Measurements from ENCODE around the gene PPP1CA.
A peak's percentile ranks its signal among the peaks of the same experiment; 100 is the strongest.

PPP1CA gene

GRCh38 chr11:67392183-67392715, 9.4 kb downstream of the PPP1CA start:
- DNase-seq (ENCODE audit: low read depth): no peak
- H3K4me3 ChIP-seq (ENCODE audit: low read length): peak overlapping the region; percentile 62
- TF ChIP-seq, protein P1, sequence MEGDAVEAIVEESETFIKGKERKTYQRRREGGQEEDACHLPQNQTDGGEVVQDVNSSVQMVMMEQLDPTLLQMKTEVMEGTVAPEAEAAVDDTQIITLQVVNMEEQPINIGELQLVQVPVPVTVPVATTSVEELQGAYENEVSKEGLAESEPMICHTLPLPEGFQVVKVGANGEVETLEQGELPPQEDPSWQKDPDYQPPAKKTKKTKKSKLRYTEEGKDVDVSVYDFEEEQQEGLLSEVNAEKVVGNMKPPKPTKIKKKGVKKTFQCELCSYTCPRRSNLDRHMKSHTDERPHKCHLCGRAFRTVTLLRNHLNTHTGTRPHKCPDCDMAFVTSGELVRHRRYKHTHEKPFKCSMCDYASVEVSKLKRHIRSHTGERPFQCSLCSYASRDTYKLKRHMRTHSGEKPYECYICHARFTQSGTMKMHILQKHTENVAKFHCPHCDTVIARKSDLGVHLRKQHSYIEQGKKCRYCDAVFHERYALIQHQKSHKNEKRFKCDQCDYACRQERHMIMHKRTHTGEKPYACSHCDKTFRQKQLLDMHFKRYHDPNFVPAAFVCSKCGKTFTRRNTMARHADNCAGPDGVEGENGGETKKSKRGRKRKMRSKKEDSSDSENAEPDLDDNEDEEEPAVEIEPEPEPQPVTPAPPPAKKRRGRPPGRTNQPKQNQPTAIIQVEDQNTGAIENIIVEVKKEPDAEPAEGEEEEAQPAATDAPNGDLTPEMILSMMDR (conservative IDR thresholded peaks at IDR 0.05; ENCODE audit: low read depth, low read length): no peak

DNA sequence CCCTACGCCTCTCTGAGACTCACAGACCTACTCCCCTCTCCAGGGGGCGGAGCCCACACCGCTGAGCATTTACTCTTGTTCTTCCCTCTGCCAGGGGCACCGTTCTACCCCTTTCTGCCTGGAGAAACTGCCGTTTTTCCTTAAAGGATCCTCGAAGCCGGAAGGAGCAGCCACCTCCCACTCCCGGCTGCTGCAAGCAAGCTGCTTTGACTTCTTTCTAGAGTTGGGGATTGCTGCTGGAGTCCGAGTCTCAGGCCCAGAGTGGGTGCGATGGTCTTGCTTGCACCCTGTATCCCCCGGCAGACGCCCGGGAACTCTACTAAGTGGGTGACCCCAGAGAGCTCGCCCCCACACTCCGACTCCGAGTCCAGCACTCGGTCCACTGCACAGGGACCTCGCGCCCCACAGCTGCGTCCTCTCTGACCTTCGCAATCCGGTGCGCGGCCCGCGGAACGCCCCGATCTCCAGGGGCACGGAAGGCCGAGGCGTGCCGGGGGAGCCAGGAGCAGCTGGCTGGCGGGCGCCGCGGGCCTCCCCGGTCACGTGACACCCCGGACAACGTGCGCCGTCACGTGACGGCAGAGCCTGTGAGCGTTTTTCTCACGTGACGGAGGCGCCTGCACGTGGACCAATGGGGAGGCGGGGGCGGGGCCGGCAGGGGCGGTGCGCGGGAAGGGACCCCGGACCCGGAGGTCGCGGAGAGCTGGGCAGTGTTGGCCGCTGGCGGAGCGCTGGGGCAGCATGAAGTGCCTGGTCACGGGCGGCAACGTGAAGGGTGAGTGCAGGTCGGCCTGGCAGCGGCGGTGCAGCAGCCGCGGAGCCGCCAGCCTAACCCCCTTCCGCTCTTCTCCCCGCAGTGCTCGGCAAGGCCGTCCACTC, 10.1 kb downstream of the PPP1CA start, which contains the start of gene RAD9A:
RAD9A (plus strand) TSS at position 683 of the 879 bp plus-strand sequence; CDS start at position 742, 59 bp downstream.
- DNase-seq (ENCODE audit: low read depth): peak; percentile 76
- TF ChIP-seq, protein P1 (conservative IDR thresholded peaks at IDR 0.05; ENCODE audit: low read depth, low read length): no peak
- H3K4me3 ChIP-seq (ENCODE audit: low read length): peak within 1 kb of the TSS; percentile 62

DNA sequence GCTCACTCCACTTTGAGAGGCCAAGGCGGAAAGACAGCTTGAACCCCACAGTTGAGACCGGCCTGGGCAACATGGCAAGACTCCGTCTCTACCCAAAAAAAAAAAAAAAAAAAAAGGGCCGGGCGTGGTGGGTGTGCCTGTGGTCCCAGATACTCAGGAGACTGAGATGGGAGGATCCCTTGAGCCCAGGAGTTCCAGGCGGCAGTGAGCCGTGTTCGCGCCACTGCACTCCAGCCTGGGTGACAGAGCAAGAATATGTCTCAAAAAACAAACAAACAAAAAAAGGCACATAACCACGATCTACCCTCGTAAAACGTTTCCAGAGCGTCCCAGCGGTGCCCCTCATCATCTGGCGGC, 10.7 kb downstream of the PPP1CA start:
- H3K4me3 ChIP-seq (ENCODE audit: low read length): peak overlapping the region; percentile 62
- TF ChIP-seq, protein P1 (conservative IDR thresholded peaks at IDR 0.05; ENCODE audit: low read depth, low read length): no peak
- DNase-seq (ENCODE audit: low read depth): no peak

DNA sequence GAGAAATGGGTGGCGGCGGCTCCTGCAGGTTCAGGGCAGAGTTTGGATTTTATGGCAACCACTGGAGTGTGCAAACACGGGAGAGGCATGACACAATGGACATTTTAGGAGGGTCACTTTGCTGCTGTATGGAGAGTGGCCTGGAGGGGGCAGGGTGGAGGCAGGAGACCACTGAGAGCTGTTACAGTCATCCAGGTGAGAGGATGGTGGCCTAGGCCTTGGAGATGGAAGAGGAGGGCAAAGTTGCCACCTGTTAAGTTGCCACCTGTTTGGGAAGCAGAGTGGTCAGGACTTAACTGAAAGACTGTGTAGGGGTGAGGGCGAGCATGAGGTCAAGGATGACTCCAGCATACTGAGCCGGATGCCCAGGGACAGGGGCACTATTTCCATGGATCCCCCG, 12.2 kb downstream of the PPP1CA start:
- TF ChIP-seq, protein P1 (conservative IDR thresholded peaks at IDR 0.05; ENCODE audit: low read depth, low read length): peak; percentile 85
- H3K4me3 ChIP-seq (ENCODE audit: low read length): no peak overlapping the region
- DNase-seq (ENCODE audit: low read depth): no peak

GRCh38 chr11:67387518-67387917, 14.1 kb downstream of the PPP1CA start:
- H3K4me3 ChIP-seq (ENCODE audit: low read length): no peak overlapping the region
- TF ChIP-seq, protein P1 (conservative IDR thresholded peaks at IDR 0.05; ENCODE audit: low read depth, low read length): no peak
- no peak for DNase-seq (ENCODE audit: low read depth)

DNA sequence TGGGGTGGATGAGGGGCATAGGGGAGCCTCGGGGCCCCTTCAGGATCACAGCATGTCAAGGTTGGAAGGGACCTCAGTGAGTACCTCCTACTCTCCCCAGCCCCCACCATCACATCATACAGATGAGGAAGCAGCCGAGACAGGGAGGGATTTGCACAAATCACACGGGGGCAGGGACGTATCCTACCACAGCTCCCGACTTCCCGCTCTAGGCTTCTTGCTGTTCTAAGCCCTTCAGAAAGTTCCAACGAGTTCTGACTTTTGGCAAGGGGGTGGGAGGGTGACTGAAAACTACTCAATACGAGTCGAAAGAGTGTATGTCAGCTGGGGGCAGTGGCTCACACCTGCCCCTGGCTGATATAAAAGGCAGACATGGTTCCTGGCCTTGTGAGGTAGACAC, 14.6 kb downstream of the PPP1CA start:
- DNase-seq (ENCODE audit: low read depth): no peak
- TF ChIP-seq, protein P1 (conservative IDR thresholded peaks at IDR 0.05; ENCODE audit: low read depth, low read length): no peak
- H3K4me3 ChIP-seq (ENCODE audit: low read length): no peak overlapping the region
